ENCODE measurements around the gene MRPS22.

MRPS22 gene

DNA sequence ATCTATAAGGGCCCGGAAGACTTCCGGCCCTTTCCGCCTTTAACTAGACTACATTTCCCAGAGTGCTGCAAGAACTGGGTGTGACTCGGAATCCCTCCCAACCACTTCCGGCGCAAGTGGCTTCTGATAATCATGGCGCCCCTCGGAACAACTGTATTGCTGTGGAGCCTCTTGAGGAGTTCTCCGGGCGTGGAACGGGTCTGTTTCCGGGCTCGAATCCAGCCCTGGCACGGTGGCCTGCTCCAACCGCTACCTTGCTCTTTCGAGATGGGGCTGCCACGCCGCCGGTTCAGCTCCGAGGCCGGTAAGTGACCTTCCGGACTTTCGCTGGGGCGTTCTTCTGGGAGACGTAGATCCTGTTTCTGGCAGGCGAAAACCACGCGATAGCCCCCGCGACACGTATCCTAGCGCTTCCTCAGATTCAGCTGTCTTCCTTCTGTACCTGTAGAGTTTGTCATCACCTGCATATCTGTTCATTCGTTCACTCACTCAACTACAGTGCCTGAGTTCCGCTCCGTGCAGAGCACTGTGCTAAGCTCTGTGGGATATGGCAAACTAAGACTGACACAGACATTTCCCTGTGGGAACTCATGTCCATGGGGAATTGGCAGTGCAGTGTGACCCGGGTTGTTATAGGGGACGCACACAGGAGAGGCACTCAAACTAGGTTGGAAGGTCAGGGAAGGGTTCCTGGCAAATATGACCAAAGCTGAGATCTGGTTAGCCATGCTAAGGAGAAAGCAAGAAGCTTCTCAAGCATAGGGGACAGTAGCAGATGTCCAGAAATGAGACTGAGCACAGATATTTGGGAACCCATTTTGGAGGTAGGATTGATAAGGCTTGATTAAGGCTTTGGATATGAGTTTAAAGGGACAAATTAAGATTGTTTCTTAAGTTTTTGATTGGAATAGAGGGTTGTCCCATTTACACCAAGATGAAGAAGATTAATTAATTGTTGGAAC lies at the start of gene MRPS22:
Gene MRPS22, plus strand, starts transcription at position 126 of the 962 bp plus-strand sequence. Its CDS starts 7 bp downstream, at position 133.
- peak; percentile 82 to 86 for DNase-seq (ENCODE audit: low spot score in 2 of 2)
- Histone ChIP-seq H3K27me3 (ENCODE audit: low read depth) (no peaks in the 10 kb centered on the region), H3K9me3 (no peaks in the 10 kb centered on the region), H3K4me3 (peak within 1 kb of the TSS; percentile 80), H3K36me3 (replicated peaks) (peaks cover 25% of the 10 kb centered on the region), H3K4me1 (peaks cover 5% of the 10 kb centered on the region)
- in situ Hi-C loops (cut with MboI; ENCODE audit: low sequenced_read_pairs), result no loop called here

- no peak overlapping the region for H3K4me3 ChIP-seq
- H3K27me3 ChIP-seq (ENCODE audit: low read depth), result 0 out of 2 replicates have a peak, but pooled peaks cover 2% of the 10 kb centered on the region
- H3K4me1 ChIP-seq, result no peaks in the 10 kb centered on the region
- H3K9me3 ChIP-seq, result no peaks in the 10 kb centered on the region
- no peak for DNase-seq (ENCODE audit: low spot score in 2 of 2)
- in situ Hi-C loops (cut with MboI; ENCODE audit: low sequenced_read_pairs), result no loop called here
- H3K36me3 ChIP-seq (replicated peaks), result no peaks in the 10 kb centered on the region
Measured at GRCh38 chr3:139295040-139295439, 48.8 kb upstream of the MRPS22 start.

DNA sequence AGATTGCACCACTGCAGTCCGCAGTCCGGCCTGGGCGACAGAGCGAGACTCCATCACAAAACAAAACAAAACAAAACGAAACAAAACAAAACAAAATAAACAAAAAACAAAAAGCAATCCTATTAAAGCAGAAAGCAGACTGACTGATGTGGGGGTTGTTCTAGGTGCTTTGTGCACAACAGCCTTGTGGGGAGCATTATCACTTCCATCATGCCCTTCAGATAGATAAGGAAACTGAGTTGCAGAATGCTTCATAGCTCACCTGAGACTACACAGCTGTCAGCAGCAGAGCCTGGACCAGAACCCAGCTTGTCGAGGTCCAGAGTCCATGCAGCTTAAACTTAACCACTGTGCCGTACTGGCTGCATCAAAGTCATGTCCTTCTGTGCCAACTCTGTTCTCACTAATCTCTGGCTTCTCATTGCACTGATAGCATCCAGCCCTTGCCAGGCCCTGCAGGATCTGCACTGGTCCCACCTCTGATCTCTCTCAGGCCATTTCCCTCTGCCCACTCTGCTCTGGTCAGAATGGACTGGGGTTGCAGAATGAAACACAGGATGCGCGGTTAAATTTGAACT lies 47.6 kb upstream of the MRPS22 start:
- in situ Hi-C loops (cut with MboI; ENCODE audit: low sequenced_read_pairs), result no loop called here

GRCh38 chr3:139297588-139298311 lies 46.1 kb upstream of the MRPS22 start:
- no peaks in the 10 kb centered on the region for H3K36me3 ChIP-seq (replicated peaks)
- 0 out of 2 replicates have a peak, but pooled peaks cover 2% of the 10 kb centered on the region for H3K27me3 ChIP-seq (ENCODE audit: low read depth)
- no peaks in the 10 kb centered on the region for H3K9me3 ChIP-seq
- DNase-seq (ENCODE audit: low spot score in 2 of 2), result no peak
- no peak overlapping the region for H3K4me3 ChIP-seq
- in situ Hi-C loops (cut with MboI; ENCODE audit: low sequenced_read_pairs), result no loop called here
- H3K4me1 ChIP-seq, result no peaks in the 10 kb centered on the region

More for the DNA sequence above, 47.6 kb upstream of the MRPS22 start:
- Histone ChIP-seq H3K36me3 (replicated peaks) (no peaks in the 10 kb centered on the region), H3K27me3 (ENCODE audit: low read depth) (0 out of 2 replicates have a peak, but pooled peaks cover 2% of the 10 kb centered on the region), H3K4me1 (no peaks in the 10 kb centered on the region), H3K9me3 (no peaks in the 10 kb centered on the region), H3K4me3 (no peak overlapping the region)
- DNase-seq (ENCODE audit: low spot score in 2 of 2), result no peak

DNA sequence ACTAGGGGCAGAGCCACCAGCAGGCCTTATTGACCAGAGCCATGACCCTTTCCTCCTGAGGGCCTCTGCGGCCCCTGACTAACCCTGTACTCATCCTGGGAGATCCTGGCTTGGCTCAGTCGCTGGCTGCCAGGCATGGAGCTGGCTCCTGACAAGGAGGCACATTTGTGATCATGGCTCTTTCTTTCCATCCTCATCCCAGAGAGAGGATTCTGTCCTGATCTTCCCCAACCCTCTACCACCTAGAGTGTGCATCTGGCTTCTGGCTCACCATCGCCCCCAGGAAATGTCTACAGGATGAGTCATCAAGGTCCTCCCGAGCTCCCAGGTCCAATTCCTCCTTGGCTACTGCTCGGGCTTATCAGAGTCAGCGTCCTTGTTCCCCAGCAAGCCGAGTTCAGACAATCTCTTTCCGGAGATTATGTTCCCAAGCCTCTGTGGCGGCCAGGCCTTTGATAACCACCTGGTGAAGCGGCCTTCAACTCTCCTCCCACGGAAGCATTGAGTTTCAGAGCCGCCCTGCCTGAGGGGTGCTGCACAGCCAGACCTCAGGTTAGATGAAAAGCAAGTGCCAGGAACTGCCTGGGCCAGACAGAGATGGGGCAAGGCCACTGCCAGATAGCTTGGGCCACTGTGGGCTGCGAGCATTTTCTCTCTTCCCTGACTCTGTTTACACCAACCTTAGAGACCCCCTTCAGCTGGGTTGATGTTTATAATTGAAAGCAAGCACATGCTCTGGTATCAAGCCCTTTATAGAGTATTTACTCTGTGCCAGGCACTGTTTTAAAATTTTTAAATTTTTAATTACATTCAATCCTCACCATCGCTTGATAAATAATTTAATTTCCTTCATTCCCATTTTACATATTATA lies 44.3 kb upstream of the MRPS22 start:
- H3K36me3 ChIP-seq (replicated peaks), result no peaks in the 10 kb centered on the region
- in situ Hi-C loops (cut with MboI; ENCODE audit: low sequenced_read_pairs), result no loop called here
- no peak for DNase-seq (ENCODE audit: low spot score in 2 of 2)
- no peaks in the 10 kb centered on the region for H3K4me1 ChIP-seq
- H3K27me3 ChIP-seq (ENCODE audit: low read depth), result 0 out of 2 replicates have a peak, but pooled peaks cover 2% of the 10 kb centered on the region
- H3K4me3 ChIP-seq, result no peak overlapping the region
- H3K9me3 ChIP-seq, result no peaks in the 10 kb centered on the region

DNA sequence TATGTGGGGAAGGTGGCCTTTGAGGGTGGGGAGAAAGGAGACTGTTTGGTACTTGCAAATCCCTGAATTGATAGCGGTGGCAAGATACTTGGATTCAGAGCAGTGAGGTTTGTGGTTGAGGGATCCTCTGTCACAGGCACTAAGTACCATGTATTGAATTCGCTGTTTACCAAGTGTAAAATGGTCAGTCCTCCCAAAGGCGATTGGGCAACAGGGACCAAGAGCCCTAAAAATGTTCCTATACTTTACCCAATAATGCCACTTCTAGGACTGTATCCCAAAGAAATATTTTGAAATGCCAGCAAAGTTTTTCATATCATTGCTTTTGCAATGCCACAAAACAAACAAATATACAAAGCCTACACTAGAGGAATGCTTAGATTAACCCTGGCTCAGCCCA lies 43.4 kb upstream of the MRPS22 start:
- H3K9me3 ChIP-seq, result no peaks in the 10 kb centered on the region
- no peaks in the 10 kb centered on the region for H3K4me1 ChIP-seq
- 0 out of 2 replicates have a peak, but pooled peaks cover 2% of the 10 kb centered on the region for H3K27me3 ChIP-seq (ENCODE audit: low read depth)
- no peaks in the 10 kb centered on the region for H3K36me3 ChIP-seq (replicated peaks)
- in situ Hi-C loops (cut with MboI; ENCODE audit: low sequenced_read_pairs), result no loop called here
- no peak for DNase-seq (ENCODE audit: low spot score in 2 of 2)
- H3K4me3 ChIP-seq, result no peak overlapping the region

- DNase-seq (ENCODE audit: low spot score in 2 of 2), result no peak
- H3K4me1 ChIP-seq, result no peaks in the 10 kb centered on the region
- H3K9me3 ChIP-seq, result no peaks in the 10 kb centered on the region
- in situ Hi-C loops (cut with MboI; ENCODE audit: low sequenced_read_pairs), result no loop called here
- no peak overlapping the region for H3K4me3 ChIP-seq
- H3K36me3 ChIP-seq (replicated peaks), result no peaks in the 10 kb centered on the region
- H3K27me3 ChIP-seq (ENCODE audit: low read depth), result 0 out of 2 replicates have a peak, but pooled peaks cover 2% of the 10 kb centered on the region
Measured at GRCh38 chr3:139301183-139301582, 42.6 kb upstream of the MRPS22 start.

- Histone ChIP-seq H3K4me1 (no peaks in the 10 kb centered on the region), H3K36me3 (replicated peaks) (no peaks in the 10 kb centered on the region), H3K4me3 (no peak overlapping the region), H3K27me3 (ENCODE audit: low read depth) (0 out of 2 replicates have a peak, but pooled peaks cover 2% of the 10 kb centered on the region), H3K9me3 (no peaks in the 10 kb centered on the region)
- no peak for DNase-seq (ENCODE audit: low spot score in 2 of 2)
- in situ Hi-C loops (cut with MboI; ENCODE audit: low sequenced_read_pairs), result no loop called here
Measured at GRCh38 chr3:139301654-139302053, 42.2 kb upstream of the MRPS22 start.

- no peak overlapping the region for H3K4me3 ChIP-seq
Measured at GRCh38 chr3:139302084-139302800, 41.6 kb upstream of the MRPS22 start.

DNA sequence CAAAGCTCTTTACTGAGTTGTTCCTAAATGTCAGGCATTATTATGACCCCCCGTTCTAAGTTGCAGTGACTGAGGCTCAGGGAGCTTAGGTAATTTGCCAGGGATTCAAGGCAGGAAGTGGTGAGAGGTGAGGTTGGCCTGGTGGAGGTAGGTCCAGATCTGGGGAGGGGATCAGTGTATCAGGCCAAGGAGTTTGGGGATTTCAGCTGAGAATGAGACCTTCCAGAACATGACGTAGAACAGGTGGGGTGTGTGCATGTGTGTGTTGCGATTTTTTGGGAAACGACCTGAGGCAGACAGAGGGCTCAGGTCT lies 41.1 kb upstream of the MRPS22 start:
- Histone ChIP-seq H3K9me3 (no peaks in the 10 kb centered on the region), H3K27me3 (ENCODE audit: low read depth) (no peaks in the 10 kb centered on the region), H3K4me1 (no peaks in the 10 kb centered on the region), H3K36me3 (replicated peaks) (no peaks in the 10 kb centered on the region), H3K4me3 (no peak overlapping the region)
- DNase-seq (ENCODE audit: low spot score in 2 of 2), result no peak
- in situ Hi-C loops (cut with MboI; ENCODE audit: low sequenced_read_pairs), result no loop called here

More at GRCh38 chr3:139302084-139302800, 41.6 kb upstream of the MRPS22 start:
- Histone ChIP-seq H3K36me3 (replicated peaks) (no peaks in the 10 kb centered on the region), H3K4me1 (no peaks in the 10 kb centered on the region), H3K27me3 (ENCODE audit: low read depth) (0 out of 2 replicates have a peak, but pooled peaks cover 2% of the 10 kb centered on the region), H3K9me3 (no peaks in the 10 kb centered on the region)
- DNase-seq (ENCODE audit: low spot score in 2 of 2), result no peak
- in situ Hi-C loops (cut with MboI; ENCODE audit: low sequenced_read_pairs), result no loop called here

DNA sequence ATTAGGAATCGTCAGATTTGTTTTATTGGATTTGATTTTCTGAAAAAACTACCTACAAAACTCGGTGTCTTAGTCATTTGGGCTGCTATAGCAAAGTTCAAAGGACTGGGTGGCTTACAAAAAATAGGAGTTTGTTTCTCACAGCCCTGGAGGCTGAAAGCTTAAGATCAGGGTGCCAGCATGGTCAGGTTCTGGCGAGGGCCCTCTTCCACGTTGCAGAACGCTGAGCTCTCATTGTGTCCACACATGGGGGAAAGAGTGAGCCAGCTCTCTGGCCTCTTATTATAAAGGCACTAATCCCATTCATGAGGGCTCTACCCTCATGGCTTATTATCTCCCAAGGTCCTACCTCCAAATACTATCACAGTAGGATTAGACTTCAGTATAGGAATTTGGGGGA lies 40.6 kb upstream of the MRPS22 start:
- no peaks in the 10 kb centered on the region for H3K4me1 ChIP-seq
- H3K9me3 ChIP-seq, result no peaks in the 10 kb centered on the region
- no peaks in the 10 kb centered on the region for H3K36me3 ChIP-seq (replicated peaks)
- H3K4me3 ChIP-seq, result no peak overlapping the region
- in situ Hi-C loops (cut with MboI; ENCODE audit: low sequenced_read_pairs), result no loop called here
- no peak for DNase-seq (ENCODE audit: low spot score in 2 of 2)
- no peaks in the 10 kb centered on the region for H3K27me3 ChIP-seq (ENCODE audit: low read depth)

- no peaks in the 10 kb centered on the region for H3K27me3 ChIP-seq (ENCODE audit: low read depth)
- no peaks in the 10 kb centered on the region for H3K36me3 ChIP-seq (replicated peaks)
- in situ Hi-C loops (cut with MboI; ENCODE audit: low sequenced_read_pairs), result no loop called here
- no peaks in the 10 kb centered on the region for H3K4me1 ChIP-seq
- DNase-seq (ENCODE audit: low spot score in 2 of 2), result no peak
- H3K4me3 ChIP-seq, result no peak overlapping the region
- no peaks in the 10 kb centered on the region for H3K9me3 ChIP-seq
Measured at GRCh38 chr3:139304383-139304782, 39.4 kb upstream of the MRPS22 start.
